Activated naive CD4-positive, alpha-beta T cell treated with anti-CD3 and anti-CD28 coated beads, Interleukin-2, amount 50 U/mL, for 24 hours (primary cell): ENCODE data around the gene MTUS2.

Experiments
- H3K27ac Mint-ChIP-seq: one replicate; pipeline ENCODE4 v1.8.0; 2021; ENCODE audit warnings: mild to moderate bottlenecking, mixed read lengths
- H3K27me3 Mint-ChIP-seq: one replicate; pipeline ENCODE4 v1.8.0; 2021; ENCODE audit warnings: mixed read lengths
- H3K36me3 Mint-ChIP-seq: one replicate; pipeline ENCODE4 v1.8.0; 2021; ENCODE audit warnings: mixed read lengths
- H3K4me1 Mint-ChIP-seq: one replicate; pipeline ENCODE4 v1.8.0; 2021; ENCODE audit warnings: mixed read lengths
- H3K4me3 Mint-ChIP-seq: one replicate; pipeline ENCODE4 v1.8.0; 2021; ENCODE audit warnings: mild to moderate bottlenecking, mixed read lengths
- H3K9me3 Mint-ChIP-seq: one replicate; pipeline ENCODE4 v1.8.0; 2021; ENCODE audit warnings: mixed read lengths

MTUS2 gene

GRCh38 chr13:28877408-28877807, 57.3 kb downstream of the MTUS2 start:
- H3K36me3 Mint-ChIP-seq, result no peaks in the 10 kb centered on the region

GRCh38 chr13:28885181-28885580, 65.0 kb downstream of the MTUS2 start:
- H3K4me3 Mint-ChIP-seq, result no peak overlapping the region
- no peaks in the 10 kb centered on the region for H3K27me3 Mint-ChIP-seq
- no peak overlapping the region for H3K27ac Mint-ChIP-seq
- no peaks in the 10 kb centered on the region for H3K36me3 Mint-ChIP-seq
- H3K9me3 Mint-ChIP-seq, result peaks cover 4% of the 10 kb centered on the region
- H3K4me1 Mint-ChIP-seq, result no peaks in the 10 kb centered on the region

More at GRCh38 chr13:28877408-28877807, 57.3 kb downstream of the MTUS2 start:
- Mint-ChIP-seq H3K9me3 (peaks cover 6% of the 10 kb centered on the region), H3K27ac (no peak overlapping the region), H3K4me3 (no peak overlapping the region), H3K27me3 (no peaks in the 10 kb centered on the region), H3K4me1 (no peaks in the 10 kb centered on the region)

GRCh38 chr13:28889086-28889732, 69.1 kb downstream of the MTUS2 start:
- H3K27ac Mint-ChIP-seq, result no peak overlapping the region
- H3K27me3 Mint-ChIP-seq, result peaks cover 3% of the 10 kb centered on the region
- H3K4me3 Mint-ChIP-seq, result no peak overlapping the region
- no peaks in the 10 kb centered on the region for H3K36me3 Mint-ChIP-seq
- no peaks in the 10 kb centered on the region for H3K4me1 Mint-ChIP-seq
- H3K9me3 Mint-ChIP-seq, result no peaks in the 10 kb centered on the region

GRCh38 chr13:28890712-28891111, 70.6 kb downstream of the MTUS2 start:
- Mint-ChIP-seq H3K27ac (no peak overlapping the region), H3K9me3 (no peaks in the 10 kb centered on the region), H3K36me3 (no peaks in the 10 kb centered on the region), H3K27me3 (peaks cover 3% of the 10 kb centered on the region), H3K4me3 (no peak overlapping the region), H3K4me1 (no peaks in the 10 kb centered on the region)

- no peaks in the 10 kb centered on the region for H3K36me3 Mint-ChIP-seq
- no peak overlapping the region for H3K4me3 Mint-ChIP-seq
- H3K9me3 Mint-ChIP-seq, result peaks cover 34% of the 10 kb centered on the region
- no peaks in the 10 kb centered on the region for H3K4me1 Mint-ChIP-seq
- peaks cover 7% of the 10 kb centered on the region for H3K27me3 Mint-ChIP-seq
- H3K27ac Mint-ChIP-seq, result no peak overlapping the region
These were observed 97.9 kb downstream of the MTUS2 start for GRCh38 chr13:28918030-28918429.

- Mint-ChIP-seq H3K36me3 (no peaks in the 10 kb centered on the region), H3K27me3 (peaks cover 4% of the 10 kb centered on the region), H3K4me1 (no peaks in the 10 kb centered on the region), H3K27ac (no peak overlapping the region), H3K4me3 (no peak overlapping the region), H3K9me3 (peaks cover 14% of the 10 kb centered on the region)
These were observed 102.2 kb downstream of the MTUS2 start for GRCh38 chr13:28922341-28922740.

GRCh38 chr13:28935104-28935503, 115.0 kb downstream of the MTUS2 start:
- peaks cover 2% of the 10 kb centered on the region for H3K27me3 Mint-ChIP-seq
- H3K27ac Mint-ChIP-seq, result no peak overlapping the region
- no peaks in the 10 kb centered on the region for H3K9me3 Mint-ChIP-seq
- no peak overlapping the region for H3K4me3 Mint-ChIP-seq
- no peaks in the 10 kb centered on the region for H3K4me1 Mint-ChIP-seq
- no peaks in the 10 kb centered on the region for H3K36me3 Mint-ChIP-seq

GRCh38 chr13:28942906-28943305, 122.8 kb downstream of the MTUS2 start:
- no peaks in the 10 kb centered on the region for H3K36me3 Mint-ChIP-seq
- no peak overlapping the region for H3K27ac Mint-ChIP-seq
- H3K4me1 Mint-ChIP-seq, result no peaks in the 10 kb centered on the region
- no peak overlapping the region for H3K4me3 Mint-ChIP-seq
- H3K9me3 Mint-ChIP-seq, result no peaks in the 10 kb centered on the region
- no peaks in the 10 kb centered on the region for H3K27me3 Mint-ChIP-seq

GRCh38 chr13:28953714-28954418, 133.7 kb downstream of the MTUS2 start:
- Mint-ChIP-seq H3K9me3 (no peaks in the 10 kb centered on the region), H3K27ac (no peak overlapping the region), H3K36me3 (no peaks in the 10 kb centered on the region), H3K27me3 (peaks cover 5% of the 10 kb centered on the region), H3K4me3 (no peak overlapping the region), H3K4me1 (no peaks in the 10 kb centered on the region)

- H3K36me3 Mint-ChIP-seq, result no peaks in the 10 kb centered on the region
- peaks cover 5% of the 10 kb centered on the region for H3K27me3 Mint-ChIP-seq
These were observed 134.2 kb downstream of the MTUS2 start for GRCh38 chr13:28954419-28954725.

GRCh38 chr13:28954810-28955209, 134.7 kb downstream of the MTUS2 start:
- Mint-ChIP-seq H3K4me1 (no peaks in the 10 kb centered on the region), H3K27ac (no peak overlapping the region), H3K27me3 (peaks cover 5% of the 10 kb centered on the region), H3K4me3 (no peak overlapping the region), H3K36me3 (no peaks in the 10 kb centered on the region), H3K9me3 (no peaks in the 10 kb centered on the region)

More at GRCh38 chr13:28954419-28954725, 134.2 kb downstream of the MTUS2 start:
- Mint-ChIP-seq H3K4me1 (no peaks in the 10 kb centered on the region), H3K4me3 (no peak overlapping the region), H3K27ac (no peak overlapping the region), H3K9me3 (no peaks in the 10 kb centered on the region)

GRCh38 chr13:28955264-28955966, 135.3 kb downstream of the MTUS2 start:
- H3K36me3 Mint-ChIP-seq, result no peaks in the 10 kb centered on the region
- no peaks in the 10 kb centered on the region for H3K9me3 Mint-ChIP-seq
- no peak overlapping the region for H3K4me3 Mint-ChIP-seq
- H3K4me1 Mint-ChIP-seq, result no peaks in the 10 kb centered on the region
- H3K27ac Mint-ChIP-seq, result no peak overlapping the region
- peaks cover 4% of the 10 kb centered on the region for H3K27me3 Mint-ChIP-seq

- no peak overlapping the region for H3K4me3 Mint-ChIP-seq
- H3K36me3 Mint-ChIP-seq, result no peaks in the 10 kb centered on the region
- no peak overlapping the region for H3K27ac Mint-ChIP-seq
- no peaks in the 10 kb centered on the region for H3K9me3 Mint-ChIP-seq
- peaks cover 3% of the 10 kb centered on the region for H3K27me3 Mint-ChIP-seq
- no peaks in the 10 kb centered on the region for H3K4me1 Mint-ChIP-seq
These were observed 137.9 kb downstream of the MTUS2 start for GRCh38 chr13:28958018-28958417.

- H3K4me1 Mint-ChIP-seq, result no peaks in the 10 kb centered on the region
These were observed 138.3 kb downstream of the MTUS2 start for GRCh38 chr13:28958441-28958840.

GRCh38 chr13:28964052-28964451, 143.9 kb downstream of the MTUS2 start:
- Mint-ChIP-seq H3K27ac (no peak overlapping the region), H3K36me3 (no peaks in the 10 kb centered on the region), H3K4me3 (no peak overlapping the region), H3K4me1 (no peaks in the 10 kb centered on the region), H3K27me3 (no peaks in the 10 kb centered on the region), H3K9me3 (no peaks in the 10 kb centered on the region)

More at GRCh38 chr13:28958441-28958840, 138.3 kb downstream of the MTUS2 start:
- H3K27ac Mint-ChIP-seq, result no peak overlapping the region
- no peak overlapping the region for H3K4me3 Mint-ChIP-seq
- no peaks in the 10 kb centered on the region for H3K9me3 Mint-ChIP-seq
- H3K27me3 Mint-ChIP-seq, result peaks cover 3% of the 10 kb centered on the region
- no peaks in the 10 kb centered on the region for H3K36me3 Mint-ChIP-seq

- Mint-ChIP-seq H3K9me3 (no peaks in the 10 kb centered on the region), H3K27ac (no peak overlapping the region), H3K4me3 (no peak overlapping the region), H3K4me1 (no peaks in the 10 kb centered on the region), H3K36me3 (no peaks in the 10 kb centered on the region), H3K27me3 (no peaks in the 10 kb centered on the region)
These were observed 144.7 kb downstream of the MTUS2 start for GRCh38 chr13:28964803-28965202.
